Cardiac muscle cell (in vitro differentiated cells and primary cell): ENCODE results near the gene ACAD8. TPM values are rescaled to one million over a fixed set of nuclear protein-coding genes. Genes with fewer than 3 reads are reported as not detected.

Experiments used
- DNase-seq, 2 donors: peaks; one replicate each; pipeline versions ENCODE4 v3.0.0 to v3.0.0-alpha.2; 2010 to 2017; ENCODE audit warnings: low read depth in 1 of 2, low spot score in 1 of 2
- H3K27ac ChIP-seq: fragments of 200-600 bp; sonication (generic); 2 replicates; pipeline ENCODE4 v1.5.1; 2016
- H3K27me3 ChIP-seq: fragments of 200-600 bp; sonication (generic); 2 replicates; pipeline ENCODE4 v1.6.0; 2016; ENCODE audit warnings: control low read depth
- H3K36me3 ChIP-seq: fragments of 200-600 bp; sonication (generic); 2 replicates; pipeline ENCODE4 v1.5.1; 2016; ENCODE audit warnings: control low read depth
- H3K4me1 ChIP-seq: fragments of 200-600 bp; sonication (generic); 2 replicates; pipeline ENCODE4 v1.8.1; 2017; ENCODE audit warnings: low read depth, mild to moderate bottlenecking, mixed run types
- H3K4me3 ChIP-seq: fragments of 200-600 bp; sonication (generic); 2 replicates; pipeline ENCODE4 v1.5.1; 2016; ENCODE audit warnings: mild to moderate bottlenecking
- H3K9me3 ChIP-seq: fragments of 200-600 bp; sonication (generic); 2 replicates; pipeline ENCODE4 v1.5.1; 2017; ENCODE audit warnings: low read depth, mild to moderate bottlenecking, control low read depth
- CTCF ChIP-seq: IDR thresholded peaks from 2 replicates; pipeline ENCODE4 v1.5.1; 2012; ENCODE audit warnings: low read depth, mild to moderate bottlenecking, low read length
- polyA plus RNA-seq: library from polyadenylated mRNA; unstranded; fragments of >200 nt; fragmentation: Nextera tagmentation; extraction: Ambion mirVana; gene quantifications from 2 replicates; pipeline ENCODE4 v1.2.1, GENCODE V29; 2016
- total RNA-seq: library from RNA; depleted of rRNA; stranded (reverse); fragments of >200 nt; gene quantifications from 2 replicates; pipeline ENCODE4 v1.2.3, GENCODE V29; 2016

Gene ACAD8
- total and polyA plus RNA-seq, 2 experiments from 2014 or later: 52.4 to 55.7 TPM

DNA sequence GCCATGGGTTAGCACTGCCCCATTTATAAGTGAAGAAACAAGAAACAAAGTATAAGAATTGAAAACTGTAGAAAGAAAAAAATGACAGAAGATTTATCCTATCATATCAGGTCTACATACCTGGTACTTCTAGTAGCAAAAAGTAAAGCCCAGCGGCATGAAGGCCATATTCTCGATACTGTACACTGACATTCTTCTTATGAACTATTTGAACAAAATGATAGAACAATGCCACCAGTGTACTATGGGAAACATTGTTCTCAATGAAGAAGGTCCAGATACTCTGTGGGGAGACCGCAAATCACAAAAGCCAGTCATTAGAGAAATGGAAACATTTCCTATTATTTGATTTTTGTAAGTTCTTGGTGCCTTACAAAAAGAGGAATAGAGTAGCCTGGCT, 36.6 kb upstream of the ACAD8 start:
- H3K4me3 ChIP-seq: no peak overlapping the region
- no peak for TF ChIP-seq CTCF
- H3K9me3 ChIP-seq: no peaks in the 10 kb centered on the region
- peaks cover 14% of the 10 kb centered on the region for H3K36me3 ChIP-seq
- H3K4me1 ChIP-seq: no peaks in the 10 kb centered on the region
- no peak overlapping the region for H3K27ac ChIP-seq
- no peaks in the 10 kb centered on the region for H3K27me3 ChIP-seq
- no peak for DNase-seq

DNA sequence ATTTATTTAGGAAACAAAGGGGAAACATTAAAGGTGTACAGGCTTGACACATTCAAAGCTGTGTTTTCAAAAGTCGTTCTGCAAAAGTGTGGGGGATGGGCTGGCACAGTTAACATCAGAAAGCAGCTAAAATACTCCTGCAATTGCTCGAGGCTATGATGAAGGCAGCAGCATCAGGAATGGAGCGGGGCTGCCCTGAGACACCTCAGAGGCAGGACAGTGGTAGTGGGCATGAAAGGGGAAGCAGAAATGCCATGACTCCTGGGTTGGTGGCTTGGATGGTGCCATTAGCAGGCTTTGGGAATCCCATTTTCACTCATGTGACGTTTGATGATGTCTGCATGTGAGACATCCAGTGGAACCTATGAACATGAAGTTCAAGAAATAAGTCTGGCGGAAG, 30.2 kb upstream of the ACAD8 start:
- Histone ChIP-seq H3K27ac (peak overlapping the region; percentile 60), H3K9me3 (no peaks in the 10 kb centered on the region), H3K36me3 (peaks cover 10% of the 10 kb centered on the region), H3K27me3 (no peaks in the 10 kb centered on the region), H3K4me3 (peak overlapping the region; percentile 98), H3K4me1 (no peaks in the 10 kb centered on the region)
- no peak for TF ChIP-seq CTCF
- DNase-seq: no peak

- Histone ChIP-seq H3K4me3 (peak within 1 kb of the TSS; percentile 98), H3K9me3 (no peaks in the 10 kb centered on the region), H3K27me3 (no peaks in the 10 kb centered on the region), H3K4me1 (no peaks in the 10 kb centered on the region), H3K36me3 (peaks cover 10% of the 10 kb centered on the region), H3K27ac (peak within 1 kb of the TSS; percentile 70)
- no peak for TF ChIP-seq CTCF
- peak; percentile 97 to 99 for DNase-seq
These were observed 29.3 kb upstream of the ACAD8 start, which contains the start of the genes NCAPD3 and VPS26B for GRCh38 chr11:134223836-134224709. TSS of gene NCAPD3 (minus strand) at chr11:134223967. CDS start at chr11:134223926, 41 bp downstream. TSS of gene VPS26B (plus strand) at chr11:134224671. CDS start at chr11:134225123, 452 bp downstream.

- Histone ChIP-seq H3K27me3 (no peaks in the 10 kb centered on the region), H3K27ac (peak overlapping the region; percentile 67), H3K9me3 (no peaks in the 10 kb centered on the region), H3K4me1 (no peaks in the 10 kb centered on the region), H3K36me3 (peaks cover 4% of the 10 kb centered on the region), H3K4me3 (peak overlapping the region; percentile 98)
- peak; percentile 61 to 77 for DNase-seq
- TF ChIP-seq CTCF: no peak
These were observed 28.4 kb upstream of the ACAD8 start for GRCh38 chr11:134224710-134225664.

GRCh38 chr11:134226806-134227325, 26.5 kb upstream of the ACAD8 start:
- no peaks in the 10 kb centered on the region for H3K4me1 ChIP-seq
- H3K9me3 ChIP-seq: no peaks in the 10 kb centered on the region
- H3K27ac ChIP-seq: no peak overlapping the region
- H3K36me3 ChIP-seq: no peaks in the 10 kb centered on the region
- TF ChIP-seq CTCF: no peak
- no peak overlapping the region for H3K4me3 ChIP-seq
- no peaks in the 10 kb centered on the region for H3K27me3 ChIP-seq
- peak in 1 of 2 donors; percentile 18 for DNase-seq
